WTC11 (cell line): ENCODE measurements around the gene PQBP1. TPM values are rescaled to one million over a fixed set of nuclear protein-coding genes. Genes with fewer than 3 reads are reported as not detected.
"Not testable (repeated sequence)": the region's sequence is repeated elsewhere in the genome, so short reads cannot be mapped to it uniquely, and the experiment has no call there.

Experiments used
- ATAC-seq: fragments of 200-7000 bp; cut with Tn5 transposase; 2 replicates; pipeline ENCODE4 v1.10.0; 2021; ENCODE audit warnings: mild to moderate bottlenecking, moderate library complexity
- CTCF ChIA-PET: fragments of 300-600 bp; sonication (Branson Sonifier 250); formaldehyde crosslinking; loops from one replicate; lab custom pipeline; 2021; ENCODE audit warnings: antibody characterized with exemption; lab: Charles Lee
- POLR2A ChIA-PET: fragments of 350-600 bp; sonication (Branson Sonifier 250); formaldehyde crosslinking; loops from one replicate; lab custom pipeline; 2021; ENCODE audit warnings: antibody characterized with exemption; lab: Charles Lee
- DNase-seq: peaks from one replicate; pipeline ENCODE4 v3.0.0; 2021; ENCODE audit warnings: low spot score
- H3K27ac Mint-ChIP-seq: 2 replicates; pipeline ENCODE4 v1.8.0; 2021; ENCODE audit warnings: mixed read lengths
- H3K27me3 Mint-ChIP-seq: 2 replicates; pipeline ENCODE4 v1.8.0; 2021; ENCODE audit warnings: low read depth, mild to moderate bottlenecking, moderate library complexity, mixed read lengths
- H3K36me3 Mint-ChIP-seq: 2 replicates; pipeline ENCODE4 v1.8.0; 2021; ENCODE audit warnings: mixed read lengths
- H3K4me1 Mint-ChIP-seq: 2 replicates; pipeline ENCODE4 v1.8.0; 2022; ENCODE audit warnings: mixed read lengths
- H3K4me3 Mint-ChIP-seq: 2 replicates; pipeline ENCODE4 v1.8.0; 2021; ENCODE audit warnings: mild to moderate bottlenecking, moderate library complexity, mixed read lengths
- H3K9me3 Mint-ChIP-seq: 2 replicates; pipeline ENCODE4 v1.8.0; 2021; ENCODE audit warnings: mixed read lengths
- AR ChIP-seq: fragments of 250-450 bp; sonication (Bioruptor Pico); IDR thresholded peaks from 2 replicates; pipeline ENCODE4 v1.9.0; 2021; ENCODE audit warnings: mild to moderate bottlenecking
- CREB1 ChIP-seq: sonication (generic); formaldehyde crosslinking; IDR thresholded peaks from 2 replicates; pipeline ENCODE4 v1.8.0; 2023; ENCODE audit warnings: mild to moderate bottlenecking, missing genetic modification reagents
- ELF4 ChIP-seq: sonication (generic); formaldehyde crosslinking; IDR thresholded peaks from 2 replicates; pipeline ENCODE4 v1.8.1; 2022; ENCODE audit warnings: low read depth, mild to moderate bottlenecking, moderate library complexity, missing genetic modification reagents
- GTF2I ChIP-seq: fragments of 250-450 bp; sonication (Bioruptor Pico); conservative IDR thresholded peaks from 2 replicates; pipeline ENCODE4 v1.4.0; 2021; ENCODE audit warnings: mild to moderate bottlenecking
- KAT7 ChIP-seq: sonication (generic); formaldehyde crosslinking; IDR thresholded peaks from 2 replicates; pipeline ENCODE4 v1.8.1; 2023; ENCODE audit warnings: missing genetic modification reagents, mild to moderate bottlenecking, borderline replicate concordance
- NR1H2 ChIP-seq: sonication (generic); formaldehyde crosslinking; IDR thresholded peaks from 2 replicates; pipeline ENCODE4 v1.9.0; 2021; ENCODE audit warnings: mild to moderate bottlenecking, moderate library complexity, missing genetic modification reagents
- NR3C1 ChIP-seq: sonication (generic); formaldehyde crosslinking; conservative IDR thresholded peaks from 2 replicates; pipeline ENCODE4 v1.8.1; 2023; ENCODE audit warnings: low read depth, mild to moderate bottlenecking, missing genetic modification reagents
- OVOL2 ChIP-seq: fragments of 250-450 bp; sonication (Bioruptor Pico); IDR thresholded peaks from 2 replicates; pipeline ENCODE4 v1.9.0; 2021; ENCODE audit warnings: mild to moderate bottlenecking, borderline replicate concordance
- STAT6 ChIP-seq: sonication (generic); formaldehyde crosslinking; conservative IDR thresholded peaks from 2 replicates; pipeline ENCODE4 v1.8.1; 2023; ENCODE audit warnings: mild to moderate bottlenecking, low read depth, missing genetic modification reagents, moderate library complexity
- total RNA-seq: library from RNA; stranded (reverse); gene quantifications from 3 replicates; pipeline ENCODE4 v1.2.3, GENCODE V29; 2021
- TF ChIP-seq, protein P1 (sequence below): sonication (generic); formaldehyde crosslinking; IDR thresholded peaks from 2 replicates; pipeline ENCODE4 v1.8.1; 2022; ENCODE audit warnings: missing genetic modification reagents, borderline replicate concordance
- TF ChIP-seq, protein P2 (sequence below): sonication (generic); formaldehyde crosslinking; IDR thresholded peaks from 2 replicates; pipeline ENCODE4 v1.8.1; 2022; ENCODE audit warnings: low read depth, mild to moderate bottlenecking, moderate library complexity, missing genetic modification reagents, borderline replicate concordance
- TF ChIP-seq, protein P3 (sequence below): sonication (generic); formaldehyde crosslinking; conservative IDR thresholded peaks from 2 replicates; pipeline ENCODE4 v1.8.1; 2022; ENCODE audit warnings: mild to moderate bottlenecking, missing genetic modification reagents
- TF ChIP-seq, protein P4 (sequence below): fragments of 250-450 bp; sonication (Bioruptor Pico); IDR thresholded peaks from 2 replicates; pipeline ENCODE4 v1.9.0; 2021; ENCODE audit warnings: mild to moderate bottlenecking, borderline replicate concordance

Gene PQBP1
- total RNA-seq, 1 experiment from 2014 or later, result 79.4 TPM

DNA sequence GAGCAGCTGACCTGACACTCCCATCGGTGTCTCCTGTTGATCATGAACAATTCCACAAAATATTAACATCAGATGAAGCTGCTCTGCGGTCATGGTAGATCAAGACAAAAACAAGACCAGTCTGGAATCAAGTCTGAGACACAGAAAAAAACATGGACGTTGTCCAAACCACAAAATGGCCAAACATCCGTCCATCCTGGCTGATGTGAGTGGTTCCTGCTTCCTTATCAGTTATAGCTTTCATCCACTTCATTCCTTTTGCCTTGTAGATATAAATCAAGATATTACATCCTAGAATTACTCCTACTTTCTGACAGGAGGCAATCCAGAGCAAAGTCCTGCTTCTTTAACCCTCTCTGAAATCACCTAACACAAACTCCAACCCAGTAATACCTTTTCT, 33.5 kb upstream of the PQBP1 start:
- H3K9me3 Mint-ChIP-seq, result no peaks in the 10 kb centered on the region
- H3K36me3 Mint-ChIP-seq, result no peaks in the 10 kb centered on the region
- H3K27ac Mint-ChIP-seq, result no peak overlapping the region
- DNase-seq (no peak), ATAC-seq (no peak)
- CTCF ChIA-PET, result no interaction called here
- H3K27me3 Mint-ChIP-seq, result peaks cover 4% of the 10 kb centered on the region
- no peak for TF ChIP-seq STAT6 (CRISPR knock-in tag)
- TF ChIP-seq, protein P1, sequence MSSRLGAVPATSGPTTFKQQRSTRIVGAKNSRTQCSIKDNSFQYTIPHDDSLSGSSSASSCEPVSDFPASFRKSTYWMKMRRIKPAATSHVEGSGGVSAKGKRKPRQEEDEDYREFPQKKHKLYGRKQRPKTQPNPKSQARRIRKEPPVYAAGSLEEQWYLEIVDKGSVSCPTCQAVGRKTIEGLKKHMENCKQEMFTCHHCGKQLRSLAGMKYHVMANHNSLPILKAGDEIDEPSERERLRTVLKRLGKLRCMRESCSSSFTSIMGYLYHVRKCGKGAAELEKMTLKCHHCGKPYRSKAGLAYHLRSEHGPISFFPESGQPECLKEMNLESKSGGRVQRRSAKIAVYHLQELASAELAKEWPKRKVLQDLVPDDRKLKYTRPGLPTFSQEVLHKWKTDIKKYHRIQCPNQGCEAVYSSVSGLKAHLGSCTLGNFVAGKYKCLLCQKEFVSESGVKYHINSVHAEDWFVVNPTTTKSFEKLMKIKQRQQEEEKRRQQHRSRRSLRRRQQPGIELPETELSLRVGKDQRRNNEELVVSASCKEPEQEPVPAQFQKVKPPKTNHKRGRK (CRISPR knock-in tag), result no peak
- no peak for TF ChIP-seq KAT7 (CRISPR knock-in tag)
- TF ChIP-seq, protein P2, sequence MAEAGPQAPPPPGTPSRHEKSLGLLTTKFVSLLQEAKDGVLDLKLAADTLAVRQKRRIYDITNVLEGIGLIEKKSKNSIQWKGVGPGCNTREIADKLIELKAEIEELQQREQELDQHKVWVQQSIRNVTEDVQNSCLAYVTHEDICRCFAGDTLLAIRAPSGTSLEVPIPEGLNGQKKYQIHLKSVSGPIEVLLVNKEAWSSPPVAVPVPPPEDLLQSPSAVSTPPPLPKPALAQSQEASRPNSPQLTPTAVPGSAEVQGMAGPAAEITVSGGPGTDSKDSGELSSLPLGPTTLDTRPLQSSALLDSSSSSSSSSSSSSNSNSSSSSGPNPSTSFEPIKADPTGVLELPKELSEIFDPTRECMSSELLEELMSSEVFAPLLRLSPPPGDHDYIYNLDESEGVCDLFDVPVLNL (CRISPR knock-in tag), result no peak
- no peak for TF ChIP-seq CREB1 (CRISPR knock-in tag)
- no peak for TF ChIP-seq ELF4
- TF ChIP-seq AR (CRISPR knock-in tag), result no peak
- no peak for TF ChIP-seq GTF2I (CRISPR knock-in tag)
- TF ChIP-seq OVOL2 (CRISPR knock-in tag), result no peak
- TF ChIP-seq, protein P3, sequence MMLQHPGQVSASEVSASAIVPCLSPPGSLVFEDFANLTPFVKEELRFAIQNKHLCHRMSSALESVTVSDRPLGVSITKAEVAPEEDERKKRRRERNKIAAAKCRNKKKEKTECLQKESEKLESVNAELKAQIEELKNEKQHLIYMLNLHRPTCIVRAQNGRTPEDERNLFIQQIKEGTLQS, result no peak
- no peak for TF ChIP-seq NR1H2 (CRISPR knock-in tag)
- TF ChIP-seq, protein P4, sequence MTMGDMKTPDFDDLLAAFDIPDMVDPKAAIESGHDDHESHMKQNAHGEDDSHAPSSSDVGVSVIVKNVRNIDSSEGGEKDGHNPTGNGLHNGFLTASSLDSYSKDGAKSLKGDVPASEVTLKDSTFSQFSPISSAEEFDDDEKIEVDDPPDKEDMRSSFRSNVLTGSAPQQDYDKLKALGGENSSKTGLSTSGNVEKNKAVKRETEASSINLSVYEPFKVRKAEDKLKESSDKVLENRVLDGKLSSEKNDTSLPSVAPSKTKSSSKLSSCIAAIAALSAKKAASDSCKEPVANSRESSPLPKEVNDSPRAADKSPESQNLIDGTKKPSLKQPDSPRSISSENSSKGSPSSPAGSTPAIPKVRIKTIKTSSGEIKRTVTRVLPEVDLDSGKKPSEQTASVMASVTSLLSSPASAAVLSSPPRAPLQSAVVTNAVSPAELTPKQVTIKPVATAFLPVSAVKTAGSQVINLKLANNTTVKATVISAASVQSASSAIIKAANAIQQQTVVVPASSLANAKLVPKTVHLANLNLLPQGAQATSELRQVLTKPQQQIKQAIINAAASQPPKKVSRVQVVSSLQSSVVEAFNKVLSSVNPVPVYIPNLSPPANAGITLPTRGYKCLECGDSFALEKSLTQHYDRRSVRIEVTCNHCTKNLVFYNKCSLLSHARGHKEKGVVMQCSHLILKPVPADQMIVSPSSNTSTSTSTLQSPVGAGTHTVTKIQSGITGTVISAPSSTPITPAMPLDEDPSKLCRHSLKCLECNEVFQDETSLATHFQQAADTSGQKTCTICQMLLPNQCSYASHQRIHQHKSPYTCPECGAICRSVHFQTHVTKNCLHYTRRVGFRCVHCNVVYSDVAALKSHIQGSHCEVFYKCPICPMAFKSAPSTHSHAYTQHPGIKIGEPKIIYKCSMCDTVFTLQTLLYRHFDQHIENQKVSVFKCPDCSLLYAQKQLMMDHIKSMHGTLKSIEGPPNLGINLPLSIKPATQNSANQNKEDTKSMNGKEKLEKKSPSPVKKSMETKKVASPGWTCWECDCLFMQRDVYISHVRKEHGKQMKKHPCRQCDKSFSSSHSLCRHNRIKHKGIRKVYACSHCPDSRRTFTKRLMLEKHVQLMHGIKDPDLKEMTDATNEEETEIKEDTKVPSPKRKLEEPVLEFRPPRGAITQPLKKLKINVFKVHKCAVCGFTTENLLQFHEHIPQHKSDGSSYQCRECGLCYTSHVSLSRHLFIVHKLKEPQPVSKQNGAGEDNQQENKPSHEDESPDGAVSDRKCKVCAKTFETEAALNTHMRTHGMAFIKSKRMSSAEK (CRISPR knock-in tag), result no peak
- TF ChIP-seq NR3C1 (CRISPR knock-in tag), result no peak
- POLR2A ChIA-PET, result no interaction called here
- peaks cover 7% of the 10 kb centered on the region; the same call in 1 of the 2 replicates for H3K4me1 Mint-ChIP-seq
- H3K4me3 Mint-ChIP-seq, result no peak overlapping the region

GRCh38 chrX:48872017-48872416, 25.7 kb upstream of the PQBP1 start:
- H3K4me1 Mint-ChIP-seq, DNase-seq, H3K27me3 Mint-ChIP-seq, H3K36me3 Mint-ChIP-seq, H3K4me3 Mint-ChIP-seq, H3K27ac Mint-ChIP-seq, ATAC-seq, POLR2A ChIA-PET, CTCF ChIA-PET, H3K9me3 Mint-ChIP-seq: not testable (repeated sequence)

DNA sequence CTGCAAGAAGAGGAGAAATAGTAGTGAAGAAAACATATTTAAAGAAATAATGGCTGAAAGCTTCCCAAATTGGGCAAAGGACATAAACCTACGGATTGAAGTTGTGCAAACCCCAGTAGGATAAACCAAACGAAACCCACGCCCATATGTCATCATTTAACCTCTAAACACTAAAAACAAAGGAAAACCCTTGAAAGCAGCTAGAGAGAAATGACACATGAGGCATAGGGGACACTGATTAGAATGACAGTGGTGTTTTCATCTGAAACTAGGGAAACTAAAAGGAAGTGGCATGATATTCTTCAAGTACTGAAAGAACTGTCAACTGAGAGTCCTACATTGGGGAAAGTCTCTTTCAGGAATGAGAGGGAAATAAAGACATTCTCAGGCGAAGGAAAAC, 20.8 kb upstream of the PQBP1 start:
- DNase-seq, POLR2A ChIA-PET, H3K27me3 Mint-ChIP-seq, CTCF ChIA-PET, H3K9me3 Mint-ChIP-seq, H3K4me3 Mint-ChIP-seq, H3K27ac Mint-ChIP-seq, H3K36me3 Mint-ChIP-seq, ATAC-seq, H3K4me1 Mint-ChIP-seq: not testable (repeated sequence)
